Hindlimb muscle (tissue), 1 donor: ENCODE data around the gene DMXL1. TPM values are rescaled to one million over a fixed set of nuclear protein-coding genes. Genes with fewer than 3 reads are reported as not detected.
A peak's percentile ranks its signal among the peaks of the same experiment; 100 is the strongest.
"Not testable (repeated sequence)": the region's sequence is repeated elsewhere in the genome, so short reads cannot be mapped to it uniquely, and the experiment has no call there.

Experiments
- DNase-seq: peaks from one replicate; pipeline ENCODE4 v3.0.0-alpha.2; 2013
- polyA plus RNA-seq: library from polyadenylated mRNA; unstranded; fragments of 120-200 nt; gene quantifications from one replicate; pipeline ENCODE4 v1.2.1, GENCODE V29; 2013; ENCODE audit not compliant: insufficient read length

Gene DMXL1
- polyA plus RNA-seq, 1 donor = 20.1 TPM

- no peak for DNase-seq
Observed at GRCh38 chr5:119123280-119123679, 52.4 kb downstream of the DMXL1 start.

- no peak for DNase-seq
Observed at GRCh38 chr5:119129770-119130169, 58.9 kb downstream of the DMXL1 start.

GRCh38 chr5:119131530-119132304 is 60.8 kb downstream of the DMXL1 start:
- no peak for DNase-seq

DNA sequence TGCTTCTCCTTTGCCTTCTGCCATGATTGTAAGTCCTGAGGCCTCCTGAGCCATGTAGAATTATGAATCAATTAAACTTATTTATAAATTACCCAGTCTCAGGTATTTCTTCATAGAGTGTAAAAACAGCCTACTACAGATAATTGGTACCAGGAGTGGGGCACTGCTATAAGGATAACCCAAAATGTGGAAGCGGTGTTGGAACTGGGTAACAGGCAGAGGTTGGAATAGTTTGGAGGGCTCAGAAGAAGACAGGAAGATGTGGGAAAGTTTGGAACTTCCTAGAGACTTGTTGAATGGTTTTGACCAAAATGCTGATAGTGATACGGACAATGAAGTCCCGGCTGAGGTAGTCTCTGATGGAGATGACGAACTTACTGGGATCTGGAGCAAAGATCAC is 64.9 kb downstream of the DMXL1 start:
- not testable (repeated sequence) for DNase-seq

DNA sequence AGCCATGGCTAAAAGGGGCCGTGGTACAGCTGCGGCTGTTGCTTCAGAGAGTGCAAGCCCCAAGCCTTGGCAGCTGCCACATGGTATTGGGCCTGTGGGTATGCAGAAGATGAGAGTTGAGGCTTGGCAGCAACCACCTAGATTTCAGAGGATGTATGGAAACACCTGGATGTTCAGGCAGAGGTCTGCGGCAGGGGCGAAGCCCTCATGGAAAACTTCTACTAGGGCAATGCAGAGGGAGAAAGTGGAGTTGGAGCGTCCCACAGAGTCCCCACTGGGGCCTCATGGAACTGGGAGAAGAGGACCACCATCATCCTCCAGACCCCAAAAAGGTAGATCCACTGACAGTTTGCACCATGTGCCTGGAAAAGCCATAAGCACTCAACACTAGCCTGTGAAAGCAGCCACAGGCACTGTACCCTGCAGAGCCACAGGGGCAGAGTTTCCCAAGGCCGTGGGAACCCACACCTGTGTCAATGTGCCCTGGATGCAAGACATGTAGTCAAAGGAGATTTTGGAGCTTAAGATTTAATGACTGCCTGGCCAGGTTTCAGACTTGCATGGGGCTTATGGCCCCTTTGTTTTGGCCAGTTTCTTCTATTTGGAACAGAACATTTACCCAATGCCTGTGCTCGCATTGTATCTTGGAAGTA is 65.9 kb downstream of the DMXL1 start:
- no peak for DNase-seq

GRCh38 chr5:119153629-119154028 is 82.7 kb downstream of the DMXL1 start:
- no peak for DNase-seq

GRCh38 chr5:119158144-119158543 is 87.3 kb downstream of the DMXL1 start:
- DNase-seq = no peak

GRCh38 chr5:119161430-119161829 is 90.5 kb downstream of the DMXL1 start:
- DNase-seq = no peak

- DNase-seq = peak; percentile 3
Observed at GRCh38 chr5:119166026-119166425, 95.1 kb downstream of the DMXL1 start.

GRCh38 chr5:119168401-119168800 is 97.5 kb downstream of the DMXL1 start:
- no peak for DNase-seq

DNA sequence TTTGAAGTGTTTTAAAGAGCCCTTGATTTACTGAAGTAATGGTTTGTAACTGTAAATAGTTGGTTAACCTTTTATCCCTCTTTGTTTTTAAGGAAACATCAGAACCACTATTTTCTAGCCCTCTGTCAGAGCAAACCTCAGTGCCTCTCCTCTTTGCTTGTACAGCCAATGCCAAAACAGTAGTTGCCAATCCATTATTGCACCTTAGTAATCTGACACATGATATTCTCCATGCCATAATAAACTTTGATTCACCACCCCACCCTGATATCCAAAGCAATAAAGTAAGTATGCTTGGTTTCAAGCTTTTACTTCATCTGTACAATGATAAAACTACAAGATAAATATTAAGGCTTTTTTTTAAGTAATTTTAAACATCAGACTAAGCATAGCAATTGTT is 100.8 kb downstream of the DMXL1 start:
- DNase-seq = no peak

GRCh38 chr5:119174578-119175163 is 103.8 kb downstream of the DMXL1 start:
- no peak for DNase-seq

DNA sequence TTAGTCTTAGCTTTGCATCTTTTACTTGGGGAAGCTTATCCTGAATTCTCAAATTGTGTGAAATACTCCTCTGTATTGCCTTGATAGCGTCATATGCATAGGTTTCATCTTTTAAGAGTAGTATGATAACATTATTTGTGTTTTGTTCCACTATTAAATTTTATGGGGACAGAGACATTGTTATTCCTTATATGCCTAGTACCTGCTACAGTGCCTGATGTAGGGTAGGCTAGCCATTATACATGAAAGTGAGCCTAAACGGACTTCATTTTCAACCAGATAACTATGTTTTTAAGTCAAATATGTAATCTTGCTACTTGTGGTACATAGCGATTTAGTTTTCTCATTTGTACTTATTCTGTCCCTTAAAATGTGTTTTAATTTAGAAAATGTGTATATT is 105.9 kb downstream of the DMXL1 start:
- DNase-seq = no peak

GRCh38 chr5:119177226-119177625 is 106.3 kb downstream of the DMXL1 start:
- DNase-seq = no peak

DNA sequence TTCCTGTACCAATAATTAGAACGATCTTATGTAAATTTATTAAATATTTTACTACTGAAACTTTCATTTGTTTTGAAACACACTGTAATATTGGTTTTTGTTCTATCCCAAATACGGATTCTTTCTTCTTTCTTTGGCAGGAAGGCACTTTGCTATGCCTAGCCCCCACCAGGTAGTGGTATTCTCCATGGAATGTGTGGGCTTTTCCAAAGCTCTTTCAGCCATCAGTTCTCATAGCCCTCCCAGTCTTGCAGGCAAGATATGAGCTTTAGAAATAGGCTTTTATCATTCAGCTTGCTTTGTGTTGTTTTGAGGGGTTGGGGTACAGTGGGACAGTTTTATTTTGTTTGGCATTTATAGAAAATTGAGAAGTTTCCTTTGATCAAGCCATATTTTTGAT is 107.5 kb downstream of the DMXL1 start:
- no peak for DNase-seq

GRCh38 chr5:119179857-119180641 is 109.2 kb downstream of the DMXL1 start:
- DNase-seq = no peak

DNA sequence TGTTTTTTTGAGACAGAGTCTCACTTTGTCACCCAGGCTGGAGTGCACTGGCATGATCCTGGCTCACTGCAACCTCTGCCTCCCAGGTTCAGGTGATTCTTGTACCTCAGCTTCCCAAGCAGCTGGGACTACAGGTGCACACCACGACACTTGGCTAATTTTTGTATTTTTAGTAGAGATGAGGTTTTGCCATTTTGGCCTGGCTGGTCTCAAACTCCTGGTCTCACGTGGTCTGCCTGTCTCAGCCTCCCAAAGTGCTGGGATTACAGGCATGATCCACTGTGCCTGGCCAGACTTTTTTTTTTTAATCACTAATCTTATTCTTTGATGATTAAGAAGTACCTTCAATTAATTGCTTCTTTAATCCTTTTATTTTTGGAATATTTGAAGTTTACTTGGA is 114.6 kb downstream of the DMXL1 start:
- not testable (repeated sequence) for DNase-seq

GRCh38 chr5:119187776-119188529 is 117.1 kb downstream of the DMXL1 start:
- no peak for DNase-seq

DNA sequence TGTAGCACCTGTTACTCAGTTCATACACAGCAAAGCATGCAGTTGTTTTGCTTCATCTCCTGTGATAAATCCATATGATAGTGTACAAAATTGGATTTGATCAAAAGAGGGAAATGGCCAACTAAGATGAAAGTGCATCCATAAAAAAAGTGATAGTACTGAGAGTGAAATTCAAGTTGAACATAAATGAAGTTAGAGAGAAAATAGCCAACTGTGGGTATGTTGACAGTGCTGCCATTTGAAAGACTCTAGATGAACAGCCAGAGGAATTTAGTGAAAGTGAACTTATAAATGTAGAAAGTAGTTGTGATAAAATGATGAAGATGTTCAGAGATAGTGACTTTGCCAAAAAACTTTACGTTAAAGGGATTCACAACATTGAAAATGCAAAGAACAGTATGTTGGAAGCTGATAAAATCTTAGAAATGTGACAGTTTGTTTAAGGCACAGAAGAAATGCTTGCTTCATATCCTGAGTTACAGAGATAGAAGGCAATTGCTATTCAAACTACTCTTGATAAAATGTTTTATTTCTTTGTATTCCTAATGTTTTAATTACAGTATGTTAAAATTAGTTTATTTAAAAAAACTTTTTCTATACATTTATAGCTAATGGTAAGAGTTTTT is 119.7 kb downstream of the DMXL1 start:
- no peak for DNase-seq

DNA sequence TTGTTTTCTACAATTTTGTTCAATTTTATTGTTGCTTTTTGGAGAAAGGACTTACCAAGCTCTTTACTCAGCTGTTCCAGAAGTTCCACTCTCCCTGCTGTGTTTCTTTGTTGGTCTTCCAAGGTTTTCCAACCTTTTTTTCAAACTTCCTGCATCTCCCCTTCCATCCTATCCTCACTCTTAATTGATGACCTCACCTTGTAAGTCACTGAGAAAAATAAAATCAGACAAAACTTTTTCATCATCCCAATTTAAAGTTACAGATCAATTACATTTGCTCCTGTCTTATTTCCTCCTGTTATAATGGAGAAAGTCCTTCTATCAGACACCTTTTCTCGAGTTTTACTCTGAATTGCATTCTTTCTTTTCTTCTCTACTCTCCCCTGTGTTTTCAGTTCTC is 121.1 kb downstream of the DMXL1 start:
- DNase-seq = no peak

DNA sequence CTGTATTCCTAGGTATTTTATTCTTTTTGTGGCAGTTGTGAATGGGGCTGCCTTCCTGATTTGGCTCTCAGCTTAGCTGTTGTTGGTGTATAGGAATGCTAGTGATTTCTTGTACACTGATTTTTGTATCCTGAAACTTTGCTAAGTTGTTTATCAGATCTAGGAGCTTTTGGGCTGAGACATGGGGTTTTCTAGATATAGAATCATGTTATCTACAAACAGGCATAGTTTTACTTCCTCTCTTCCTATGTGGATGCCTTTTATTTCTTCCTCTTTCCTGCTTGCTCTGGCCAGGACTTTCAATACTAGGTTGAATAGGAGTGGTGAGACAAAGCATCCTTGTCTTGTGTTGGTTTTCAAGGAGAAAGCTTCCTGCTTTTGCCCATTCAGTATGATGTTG is 129.9 kb downstream of the DMXL1 start:
- DNase-seq = no peak

- no peak for DNase-seq
Observed at GRCh38 chr5:119207105-119207504, 136.2 kb downstream of the DMXL1 start.
